ENCODE data around the gene CARD19. TPM values are rescaled to one million over a fixed set of nuclear protein-coding genes. Genes with fewer than 3 reads are reported as not detected.

The CARD19 gene
- total and polyA plus RNA-seq, 2 of the 8 experiments (the other 6 are each of a cell fraction or from before 2014, with no cell fraction given), result 21.2 to 112 TPM

GRCh38 chr9:93131599-93132286, 35.7 kb downstream of the CARD19 start (continued):
- TF ChIP-seq NRF1 (IDR thresholded peaks at IDR 0.05; ENCODE audit: low read depth, low read length), result no peak
- TF ChIP-seq CBX8 (IDR thresholded peaks at IDR 0.05; ENCODE audit: borderline replicate concordance, low read depth, low read length), result no peak
- TF ChIP-seq CHD1 (IDR thresholded peaks at IDR 0.05; ENCODE audit: low read depth, low read length), result no peak
- no peak for TF ChIP-seq SIRT6 (IDR thresholded peaks at IDR 0.05; ENCODE audit: low read length)

Data from H1 (cell line).